BE2C (cell line): Measurements from ENCODE around the gene PINLYP.

ENCODE experiments used
- DNase-seq: peaks from one replicate; pipeline ENCODE4 v3.0.0-alpha.2; 2020
- H3K27me3 ChIP-seq: fragments of 250-450 bp; sonication (Bioruptor Pico); 2 replicates; pipeline ENCODE4 v1.5.1; 2020; ENCODE audit warnings: mild to moderate bottlenecking
- H3K36me3 ChIP-seq: fragments of 250-450 bp; sonication (Bioruptor Pico); 2 replicates; pipeline ENCODE4 v1.5.1; 2020; ENCODE audit warnings: mild to moderate bottlenecking
- H3K4me1 ChIP-seq: fragments of 250-450 bp; sonication (Bioruptor Pico); 2 replicates; pipeline ENCODE4 v1.5.1; 2020
- H3K4me3 ChIP-seq: 2 replicates; pipeline ENCODE4 v1.5.1; 2011; ENCODE audit warnings: low read depth, low read length
- H3K9me3 ChIP-seq: fragments of 250-450 bp; sonication (Bioruptor Pico); 2 replicates; pipeline ENCODE4 v1.5.1; 2020
- TF ChIP-seq, protein P1 (sequence below): IDR thresholded peaks from 2 replicates; pipeline ENCODE4 v1.5.1; 2012; ENCODE audit warnings: mild to moderate bottlenecking, low read depth, low read length

Gene PINLYP

DNA sequence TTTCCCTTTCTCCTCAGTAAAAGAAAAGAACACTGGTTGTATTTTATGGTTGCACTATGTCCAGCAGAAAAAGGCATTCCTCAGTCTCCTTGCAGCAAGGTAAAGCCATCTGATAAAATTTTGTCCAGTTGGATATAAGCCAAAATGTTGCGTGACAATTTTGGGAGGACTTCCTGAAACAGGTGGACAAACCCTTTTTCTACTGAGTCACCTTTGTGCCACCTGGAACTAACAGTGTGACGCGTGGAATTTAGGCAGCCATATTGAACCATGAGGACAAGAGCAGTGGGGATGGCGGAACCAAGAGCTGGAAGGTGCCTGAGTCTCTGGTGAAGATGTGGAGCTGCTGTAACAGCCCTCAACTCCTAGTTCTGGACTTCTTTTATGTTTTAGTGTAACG, 55.9 kb downstream of the PINLYP start:
- H3K4me3 ChIP-seq, result no peak overlapping the region
- DNase-seq, result no peak
- no peaks in the 10 kb centered on the region for H3K36me3 ChIP-seq
- peaks cover 4% of the 10 kb centered on the region for H3K4me1 ChIP-seq
- no peaks in the 10 kb centered on the region; the same call in 1 of the 2 replicates for H3K9me3 ChIP-seq
- H3K27me3 ChIP-seq, result no peaks in the 10 kb centered on the region
- TF ChIP-seq, protein P1, sequence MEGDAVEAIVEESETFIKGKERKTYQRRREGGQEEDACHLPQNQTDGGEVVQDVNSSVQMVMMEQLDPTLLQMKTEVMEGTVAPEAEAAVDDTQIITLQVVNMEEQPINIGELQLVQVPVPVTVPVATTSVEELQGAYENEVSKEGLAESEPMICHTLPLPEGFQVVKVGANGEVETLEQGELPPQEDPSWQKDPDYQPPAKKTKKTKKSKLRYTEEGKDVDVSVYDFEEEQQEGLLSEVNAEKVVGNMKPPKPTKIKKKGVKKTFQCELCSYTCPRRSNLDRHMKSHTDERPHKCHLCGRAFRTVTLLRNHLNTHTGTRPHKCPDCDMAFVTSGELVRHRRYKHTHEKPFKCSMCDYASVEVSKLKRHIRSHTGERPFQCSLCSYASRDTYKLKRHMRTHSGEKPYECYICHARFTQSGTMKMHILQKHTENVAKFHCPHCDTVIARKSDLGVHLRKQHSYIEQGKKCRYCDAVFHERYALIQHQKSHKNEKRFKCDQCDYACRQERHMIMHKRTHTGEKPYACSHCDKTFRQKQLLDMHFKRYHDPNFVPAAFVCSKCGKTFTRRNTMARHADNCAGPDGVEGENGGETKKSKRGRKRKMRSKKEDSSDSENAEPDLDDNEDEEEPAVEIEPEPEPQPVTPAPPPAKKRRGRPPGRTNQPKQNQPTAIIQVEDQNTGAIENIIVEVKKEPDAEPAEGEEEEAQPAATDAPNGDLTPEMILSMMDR, result no peak
